Adrenal gland (tissue), 5 donors: ENCODE results near the gene ZNF138.

Experiments
- CTCF ChIP-seq, 6 experiments: fragments of 450-650 bp in 4 of 6; fragments of 200-600 bp in 2 of 6; sonication (generic) in 1 of 6; IDR thresholded peaks; 1 replicate in 5 of 6; 2 replicates in 1 of 6; pipeline versions ENCODE4 v1.5.1 to v1.8.0; 2016 to 2021; ENCODE audit warnings: antibody characterized with exemption in 6 of 6, mild to moderate bottlenecking in 2 of 6, moderate library complexity in 1 of 6
- POLR2A ChIP-seq, 2 donors: fragments of 450-650 bp; IDR thresholded peaks; one replicate each; pipeline ENCODE4 v1.6.1; 2017; ENCODE audit warnings: antibody characterized with exemption in 2 of 2, mild to moderate bottlenecking in 2 of 2, moderate library complexity in 1 of 2
- donor health status: DM: no; HTN: no; CAD: no.

- no peak for TF ChIP-seq POLR2A (IDR thresholded peaks at IDR 0.05)
- TF ChIP-seq CTCF (IDR thresholded peaks at IDR 0.05): no peak
These were observed 45.7 kb downstream of the ZNF138 start for GRCh38 chr7:64839910-64840309.
